ENCODE measurements around the gene SOX6.

DNA sequence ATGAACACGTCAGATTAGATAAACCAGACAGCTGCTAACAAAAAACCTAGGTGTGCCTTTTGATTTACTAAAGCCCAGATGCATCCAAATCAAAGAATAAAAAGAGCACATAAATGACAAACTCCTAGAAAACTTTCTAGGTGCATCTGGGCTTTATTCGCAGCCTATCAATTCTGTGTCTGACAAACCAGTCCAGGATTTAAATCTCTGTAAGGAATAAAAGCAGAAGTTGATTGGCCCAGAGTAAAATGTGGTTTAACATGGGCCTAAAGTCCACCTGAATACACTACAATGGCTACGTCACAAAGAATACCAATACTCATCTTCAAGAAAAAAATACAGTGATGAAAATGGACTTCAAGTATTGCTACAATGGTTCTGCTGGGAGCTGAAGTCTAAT is 66.8 kb downstream of the SOX6 start:
- no peak for TF ChIP-seq CTCF (IDR thresholded peaks at IDR 0.05; ENCODE audit: low read depth, low read length, poor library complexity, severe bottlenecking)
- TF ChIP-seq EZH2phosphoT487 (IDR thresholded peaks at IDR 0.05; ENCODE audit: borderline replicate concordance, low read length): no peak
